ENCODE data around the gene MACF1.

The MACF1 gene

DNA sequence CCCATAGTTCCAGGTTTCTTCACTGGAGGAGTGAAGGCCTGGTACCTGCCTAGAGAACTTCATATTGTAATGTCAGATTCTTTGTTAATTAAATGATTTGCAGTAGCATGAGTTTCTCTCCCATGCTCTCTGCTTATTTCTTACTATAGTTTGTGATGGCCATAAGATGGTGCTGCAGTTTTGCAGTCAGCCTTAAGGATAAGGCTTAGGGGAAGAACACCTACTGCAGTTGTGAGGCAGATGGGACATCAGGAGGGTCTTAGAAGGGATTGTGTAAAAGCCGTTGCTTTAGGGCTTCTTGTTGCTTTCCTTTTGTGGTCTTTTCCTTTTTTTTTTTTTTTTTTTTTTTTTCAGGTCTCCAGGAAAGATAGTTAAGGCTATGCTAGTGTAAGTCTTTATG lies 61.8 kb downstream of the MACF1 start:
- no peak overlapping the region for H3K4me3 ChIP-seq (replicated peaks; ENCODE audit: low read depth, low read length)
- peak; percentile 32 for DNase-seq (ENCODE audit: low read depth)
- TF ChIP-seq, protein P1, sequence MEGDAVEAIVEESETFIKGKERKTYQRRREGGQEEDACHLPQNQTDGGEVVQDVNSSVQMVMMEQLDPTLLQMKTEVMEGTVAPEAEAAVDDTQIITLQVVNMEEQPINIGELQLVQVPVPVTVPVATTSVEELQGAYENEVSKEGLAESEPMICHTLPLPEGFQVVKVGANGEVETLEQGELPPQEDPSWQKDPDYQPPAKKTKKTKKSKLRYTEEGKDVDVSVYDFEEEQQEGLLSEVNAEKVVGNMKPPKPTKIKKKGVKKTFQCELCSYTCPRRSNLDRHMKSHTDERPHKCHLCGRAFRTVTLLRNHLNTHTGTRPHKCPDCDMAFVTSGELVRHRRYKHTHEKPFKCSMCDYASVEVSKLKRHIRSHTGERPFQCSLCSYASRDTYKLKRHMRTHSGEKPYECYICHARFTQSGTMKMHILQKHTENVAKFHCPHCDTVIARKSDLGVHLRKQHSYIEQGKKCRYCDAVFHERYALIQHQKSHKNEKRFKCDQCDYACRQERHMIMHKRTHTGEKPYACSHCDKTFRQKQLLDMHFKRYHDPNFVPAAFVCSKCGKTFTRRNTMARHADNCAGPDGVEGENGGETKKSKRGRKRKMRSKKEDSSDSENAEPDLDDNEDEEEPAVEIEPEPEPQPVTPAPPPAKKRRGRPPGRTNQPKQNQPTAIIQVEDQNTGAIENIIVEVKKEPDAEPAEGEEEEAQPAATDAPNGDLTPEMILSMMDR (IDR thresholded peaks at IDR 0.05; ENCODE audit: low read length, missing control alignments) = peak; percentile 24

DNA sequence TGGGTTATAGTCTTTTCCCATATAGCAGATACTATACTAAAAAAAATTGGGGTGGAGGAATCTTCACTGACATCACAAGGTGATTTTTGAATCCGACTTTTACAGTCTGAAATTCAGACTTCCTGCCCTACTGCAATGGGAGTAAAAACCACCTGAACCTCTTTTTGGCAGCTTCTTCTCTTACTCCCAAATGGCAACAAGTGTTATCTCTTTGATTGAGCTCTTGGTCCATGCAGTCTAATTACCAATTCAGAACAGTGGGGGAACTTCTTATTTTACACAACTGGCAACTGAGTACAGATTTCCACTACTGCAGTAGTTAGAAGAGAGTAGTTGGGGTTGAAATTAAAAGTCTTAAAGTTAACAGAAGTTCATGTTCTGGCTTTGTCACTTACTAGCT lies 62.3 kb downstream of the MACF1 start:
- TF ChIP-seq, protein P1 (IDR thresholded peaks at IDR 0.05; ENCODE audit: low read length, missing control alignments) = no peak
- no peak for DNase-seq (ENCODE audit: low read depth)

DNA sequence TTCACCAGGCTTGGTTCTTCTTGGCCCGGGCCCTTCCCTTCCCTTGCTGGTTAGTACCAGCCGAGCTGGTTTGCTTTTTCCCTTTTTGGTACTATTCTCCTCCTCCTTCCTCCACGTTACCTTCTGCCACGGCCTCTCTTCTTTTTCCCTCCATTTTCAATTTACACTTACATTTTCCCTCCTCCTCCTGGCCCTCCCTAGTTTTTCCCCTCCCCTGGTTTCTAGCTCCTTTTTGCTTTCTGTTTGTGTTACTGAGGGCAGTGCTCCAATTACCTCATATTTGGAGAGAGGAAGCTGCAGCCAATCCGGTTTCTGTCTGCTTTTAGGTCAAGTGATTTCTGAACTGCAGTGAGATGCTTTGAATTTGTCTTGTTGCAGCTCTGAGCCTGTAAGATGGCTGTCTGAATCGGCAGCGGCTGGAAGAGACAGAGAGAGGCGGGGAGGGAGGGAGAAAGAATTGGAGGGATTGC lies 63.7 kb downstream of the MACF1 start:
- peak; percentile 87 for DNase-seq (ENCODE audit: low read depth)
- TF ChIP-seq, protein P1 (IDR thresholded peaks at IDR 0.05; ENCODE audit: low read length, missing control alignments) = no peak
- H3K4me3 ChIP-seq (replicated peaks; ENCODE audit: low read depth, low read length) = peak overlapping the region; percentile 36

More for the DNA sequence above, 62.3 kb downstream of the MACF1 start:
- no peak overlapping the region for H3K4me3 ChIP-seq (replicated peaks; ENCODE audit: low read depth, low read length)

DNA sequence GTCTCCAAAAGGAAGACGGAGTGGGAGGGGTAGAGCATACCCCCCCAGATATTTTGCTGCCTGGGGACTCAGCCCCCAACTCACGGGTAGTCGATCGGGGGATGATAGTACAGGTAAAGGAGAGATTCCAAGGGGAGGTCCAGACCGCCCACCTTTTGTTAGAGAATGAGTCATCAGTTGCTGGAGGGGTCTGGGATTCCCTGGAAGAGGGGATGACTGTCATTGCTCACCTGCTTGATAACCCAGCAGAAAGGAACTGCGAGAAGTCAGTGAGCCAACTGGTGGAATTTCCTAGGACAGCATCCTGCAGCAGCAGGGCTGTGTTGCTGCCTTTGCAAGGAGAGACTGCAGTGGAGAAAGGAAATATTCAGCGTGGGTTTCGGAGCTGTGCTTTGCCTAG lies 64.4 kb downstream of the MACF1 start:
- DNase-seq (ENCODE audit: low read depth) = no peak
- TF ChIP-seq, protein P1 (IDR thresholded peaks at IDR 0.05; ENCODE audit: low read length, missing control alignments) = no peak
- peak overlapping the region; percentile 36 for H3K4me3 ChIP-seq (replicated peaks; ENCODE audit: low read depth, low read length)

DNA sequence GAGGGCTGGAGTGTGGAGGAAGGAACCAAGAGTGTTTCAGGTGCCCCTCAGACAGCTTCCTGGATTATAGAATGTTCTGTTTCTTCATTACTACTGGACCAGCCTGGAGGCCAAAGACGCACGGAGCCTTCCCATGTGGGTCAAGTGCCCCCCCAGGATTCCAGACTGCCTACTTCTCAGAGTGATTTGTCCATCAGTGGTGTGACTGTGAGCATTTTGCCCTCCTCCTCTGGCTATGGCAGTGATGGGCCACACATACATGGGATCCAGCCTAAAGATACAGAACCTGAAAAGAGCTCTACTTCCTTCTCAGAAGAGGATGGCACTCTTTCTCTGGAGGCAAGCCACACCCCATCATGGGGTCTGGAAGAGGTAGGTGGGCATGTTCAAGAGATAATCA lies 64.9 kb downstream of the MACF1 start:
- TF ChIP-seq, protein P1 (IDR thresholded peaks at IDR 0.05; ENCODE audit: low read length, missing control alignments) = no peak
- no peak for DNase-seq (ENCODE audit: low read depth)
- no peak overlapping the region for H3K4me3 ChIP-seq (replicated peaks; ENCODE audit: low read depth, low read length)

DNA sequence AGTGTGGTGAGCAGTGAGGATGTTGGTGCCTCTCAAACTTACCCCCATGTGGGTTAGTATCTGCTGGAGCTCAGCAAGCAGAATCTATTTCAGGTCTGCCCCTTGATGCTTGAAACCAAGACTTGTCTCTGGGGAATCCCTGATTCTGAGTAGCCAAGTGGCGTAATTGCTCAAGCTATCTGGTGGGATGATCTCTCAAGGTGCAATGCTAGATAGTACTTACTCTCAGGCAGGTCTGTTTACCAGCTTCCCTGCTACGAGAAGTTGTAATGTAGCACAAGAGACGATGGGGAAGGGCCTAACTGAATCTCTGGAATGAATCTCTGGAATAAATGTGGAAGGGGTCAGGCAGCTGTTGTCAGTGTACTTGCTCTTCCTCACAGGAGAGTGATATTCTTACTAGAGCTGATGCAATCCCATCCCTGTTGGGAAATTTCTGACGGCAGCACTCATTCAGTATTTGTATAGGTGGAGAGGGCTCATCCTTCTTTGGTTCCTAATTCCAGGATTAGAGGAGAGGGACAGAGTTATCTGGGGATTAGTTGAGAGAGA lies 65.4 kb downstream of the MACF1 start:
- H3K4me3 ChIP-seq (replicated peaks; ENCODE audit: low read depth, low read length) = no peak overlapping the region
- TF ChIP-seq, protein P1 (IDR thresholded peaks at IDR 0.05; ENCODE audit: low read length, missing control alignments) = no peak
- peak; percentile 71 for DNase-seq (ENCODE audit: low read depth)

DNA sequence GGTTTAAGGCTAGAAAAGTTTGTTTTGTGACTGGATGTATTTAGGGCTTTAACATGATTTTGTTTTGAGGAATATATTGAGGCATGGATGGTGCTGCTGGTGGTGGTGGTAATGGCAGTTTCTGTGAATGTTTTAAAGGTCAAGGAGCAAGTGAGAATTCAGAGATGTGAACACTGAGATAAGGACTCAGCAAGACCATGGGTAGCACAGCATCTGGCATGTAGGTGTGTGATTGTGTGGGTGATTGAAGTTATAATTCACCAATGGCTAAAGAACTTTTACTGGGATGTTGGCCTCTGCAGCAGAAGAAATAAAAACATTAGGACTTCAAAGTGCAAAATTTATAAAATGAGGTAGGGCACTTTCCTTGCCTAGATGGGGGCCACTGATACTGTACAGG lies 65.9 kb downstream of the MACF1 start:
- TF ChIP-seq, protein P1 (IDR thresholded peaks at IDR 0.05; ENCODE audit: low read length, missing control alignments) = no peak
- DNase-seq (ENCODE audit: low read depth) = no peak
- H3K4me3 ChIP-seq (replicated peaks; ENCODE audit: low read depth, low read length) = no peak overlapping the region
